GM18867 (cell line): ENCODE results near the gene NUAK2.
"Not testable (repeated sequence)": the region's sequence is repeated elsewhere in the genome, so short reads cannot be mapped to it uniquely, and the experiment has no call there.

Experiments used
- ATAC-seq: cut with Tn5 transposase; IDR thresholded peaks from one replicate; pipeline ENCODE4 v1.9.1; 2021; ENCODE audit warnings: mild to moderate bottlenecking, moderate library complexity; ENCODE audit not compliant: unreplicated experiment

The NUAK2 gene

GRCh38 chr1:205321162-205321958, at the start of gene NUAK2:
Gene NUAK2 (minus strand): TSS chr1:205321745. CDS start chr1:205321628, 117 bp downstream.
- ATAC-seq, result no peak

GRCh38 chr1:205370780-205371179, 49.2 kb upstream of the NUAK2 start:
- ATAC-seq, result no peak

- ATAC-seq, result no peak
These were observed 48.2 kb upstream of the NUAK2 start for GRCh38 chr1:205369701-205370123.

GRCh38 chr1:205368478-205368877, 46.9 kb upstream of the NUAK2 start:
- no peak for ATAC-seq

GRCh38 chr1:205365945-205366463, 44.5 kb upstream of the NUAK2 start:
- no peak for ATAC-seq

- not testable (repeated sequence) for ATAC-seq
These were observed 43.5 kb upstream of the NUAK2 start for GRCh38 chr1:205365086-205365485.

GRCh38 chr1:205360891-205361290, 39.3 kb upstream of the NUAK2 start:
- no peak for ATAC-seq

GRCh38 chr1:205359771-205360565, 38.4 kb upstream of the NUAK2 start:
- ATAC-seq, result no peak

GRCh38 chr1:205358579-205358978, 37.0 kb upstream of the NUAK2 start:
- no peak for ATAC-seq

- no peak for ATAC-seq
These were observed 36.0 kb upstream of the NUAK2 start for GRCh38 chr1:205357567-205357966.

GRCh38 chr1:205356440-205357139, 35.0 kb upstream of the NUAK2 start, which contains the start of gene KLHDC8A:
Gene KLHDC8A (minus strand): TSS chr1:205356922. CDS start chr1:205343604, 13,318 bp downstream.
- no peak for ATAC-seq

GRCh38 chr1:205355075-205355453, 33.5 kb upstream of the NUAK2 start:
- ATAC-seq, result no peak

GRCh38 chr1:205354259-205355074, 32.9 kb upstream of the NUAK2 start:
- no peak for ATAC-seq

- ATAC-seq, result no peak
These were observed 32.1 kb upstream of the NUAK2 start for GRCh38 chr1:205353612-205354011.

GRCh38 chr1:205353191-205353590, 31.6 kb upstream of the NUAK2 start:
- no peak for ATAC-seq

GRCh38 chr1:205351984-205352713, 30.6 kb upstream of the NUAK2 start:
- ATAC-seq, result no peak

GRCh38 chr1:205350691-205351141, 29.2 kb upstream of the NUAK2 start:
- no peak for ATAC-seq

- ATAC-seq, result no peak
These were observed 28.6 kb upstream of the NUAK2 start for GRCh38 chr1:205350124-205350523.
